SU-DHL-6 (cell line): Measurements from ENCODE around the gene PEX11A.

ENCODE experiments used
- EZH2phosphoT487 ChIP-seq: fragments of 200-600 bp; sonication (generic), shearing (Covaris generic); conservative IDR thresholded peaks from 2 replicates; pipeline ENCODE4 v1.6.1; 2018; ENCODE audit warnings: mild to moderate bottlenecking, antibody characterized with exemption, low read length, moderate library complexity, mixed read lengths
- TF ChIP-seq, protein P1 (sequence below): fragments of 200-600 bp; sonication (generic); IDR thresholded peaks from one replicate; pipeline ENCODE4 v1.5.1; 2017; ENCODE audit warnings: antibody characterized with exemption, mild to moderate bottlenecking, low read length, moderate library complexity; ENCODE audit not compliant: insufficient read depth, poor library complexity, severe bottlenecking

DNA sequence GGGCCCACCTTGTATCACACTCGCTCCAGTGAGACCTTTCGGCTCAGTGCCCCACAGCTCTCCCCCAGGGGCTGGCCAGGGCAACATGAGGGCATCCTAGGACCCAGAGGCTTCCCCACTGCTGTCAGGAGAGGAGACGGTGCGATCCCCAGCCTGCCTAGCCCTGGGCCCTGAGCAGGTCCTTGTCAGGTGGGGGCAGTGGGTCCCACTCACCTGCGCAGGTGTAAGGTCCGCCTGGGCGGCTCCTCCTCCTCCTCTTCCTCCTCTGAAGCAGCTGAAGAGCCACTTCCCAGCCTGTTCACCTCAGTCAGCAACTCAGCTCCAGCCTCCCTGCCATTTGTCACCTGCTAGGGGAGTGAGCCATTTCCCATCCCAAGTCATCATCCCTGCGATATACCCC is 44.9 kb downstream of the PEX11A start:
- TF ChIP-seq, protein P1, sequence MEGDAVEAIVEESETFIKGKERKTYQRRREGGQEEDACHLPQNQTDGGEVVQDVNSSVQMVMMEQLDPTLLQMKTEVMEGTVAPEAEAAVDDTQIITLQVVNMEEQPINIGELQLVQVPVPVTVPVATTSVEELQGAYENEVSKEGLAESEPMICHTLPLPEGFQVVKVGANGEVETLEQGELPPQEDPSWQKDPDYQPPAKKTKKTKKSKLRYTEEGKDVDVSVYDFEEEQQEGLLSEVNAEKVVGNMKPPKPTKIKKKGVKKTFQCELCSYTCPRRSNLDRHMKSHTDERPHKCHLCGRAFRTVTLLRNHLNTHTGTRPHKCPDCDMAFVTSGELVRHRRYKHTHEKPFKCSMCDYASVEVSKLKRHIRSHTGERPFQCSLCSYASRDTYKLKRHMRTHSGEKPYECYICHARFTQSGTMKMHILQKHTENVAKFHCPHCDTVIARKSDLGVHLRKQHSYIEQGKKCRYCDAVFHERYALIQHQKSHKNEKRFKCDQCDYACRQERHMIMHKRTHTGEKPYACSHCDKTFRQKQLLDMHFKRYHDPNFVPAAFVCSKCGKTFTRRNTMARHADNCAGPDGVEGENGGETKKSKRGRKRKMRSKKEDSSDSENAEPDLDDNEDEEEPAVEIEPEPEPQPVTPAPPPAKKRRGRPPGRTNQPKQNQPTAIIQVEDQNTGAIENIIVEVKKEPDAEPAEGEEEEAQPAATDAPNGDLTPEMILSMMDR, result no peak
- TF ChIP-seq EZH2phosphoT487, result no peak
